Esophagus muscularis mucosa (tissue), 4 donors: ENCODE measurements around the gene PRDM7.

ENCODE experiments used
- CTCF ChIP-seq, 3 experiments: fragments of 200-600 bp in 2 of 3; fragments of 450-650 bp in 1 of 3; sonication (generic) in 2 of 3; IDR thresholded peaks; one replicate each; pipeline ENCODE4 v1.5.1; 2017 to 2019; ENCODE audit warnings: antibody characterized with exemption in 3 of 3, mild to moderate bottlenecking in 2 of 3, moderate library complexity in 1 of 3
- EP300 ChIP-seq: sonication (generic); formaldehyde crosslinking; IDR thresholded peaks from one replicate; pipeline ENCODE4 v1.6.1; 2017; ENCODE audit warnings: antibody characterized with exemption
- POLR2AphosphoS5 ChIP-seq, 2 donors: sonication (generic); formaldehyde crosslinking; IDR thresholded peaks; one replicate each; pipeline ENCODE4 v1.6.1; 2017; ENCODE audit warnings: antibody characterized with exemption in 2 of 2

GRCh38 chr16:90037276-90037675 is 39.9 kb downstream of the PRDM7 start:
- no peak for TF ChIP-seq CTCF (IDR thresholded peaks at IDR 0.05)
- no peak for TF ChIP-seq POLR2AphosphoS5 (IDR thresholded peaks at IDR 0.05)
- TF ChIP-seq EP300, result no peak
